K562 (cell line): ENCODE data around the gene FKBP8. TPM values are rescaled to one million over a fixed set of nuclear protein-coding genes. Genes with fewer than 3 reads are reported as not detected.

Source experiments
- BCLAF1 ChIP-seq, 2 experiments: fragments of 450-650 bp in 1 of 2; IDR thresholded peaks; 2 replicates each; pipeline ENCODE4 v1.6.1; 2011 to 2017; ENCODE audit warnings: low read depth in 2 of 2, antibody characterized with exemption in 1 of 2, borderline replicate concordance in 1 of 2, low read length in 1 of 2, mild to moderate bottlenecking in 1 of 2, mixed read lengths in 1 of 2; ENCODE audit not compliant: control insufficient read depth in 1 of 2
- E2F8 ChIP-seq: fragments of 450-650 bp; IDR thresholded peaks from 2 replicates; pipeline ENCODE4 v1.7.1; 2018; ENCODE audit warnings: mild to moderate bottlenecking, low read depth; ENCODE audit not compliant: partially characterized antibody
- FOSL1 ChIP-seq: fragments of 200-800 bp; sonication (Bioruptor generic); conservative IDR thresholded peaks from 2 replicates; pipeline ENCODE4 v1.6.1; 2016; ENCODE audit warnings: missing genetic modification characterization, missing compliant biosample characterization
- FOXJ2 ChIP-seq: fragments of 200-800 bp; sonication (Bioruptor generic); IDR thresholded peaks from 2 replicates; pipeline ENCODE4 v1.6.1; 2016; ENCODE audit warnings: missing genetic modification characterization, missing compliant biosample characterization
- HDAC8 ChIP-seq: fragments of 450-650 bp; IDR thresholded peaks from 2 replicates; pipeline ENCODE4 v1.6.1; 2016; ENCODE audit warnings: mild to moderate bottlenecking, missing genetic modification characterization, moderate library complexity, missing compliant biosample characterization
- HNRNPH1 ChIP-seq: fragments of 200-400 bp; formaldehyde crosslinking; optimal IDR thresholded peaks from 2 replicates; pipeline ENCODE3; 2017; ENCODE audit warnings: low read depth, mild to moderate bottlenecking, low read length, moderate library complexity
- NR2F6 ChIP-seq: fragments of 450-650 bp; formaldehyde crosslinking; IDR thresholded peaks from 2 replicates; pipeline ENCODE4 v1.4.0; 2020; ENCODE audit warnings: mild to moderate bottlenecking
- PHB2 ChIP-seq: fragments of 450-650 bp; IDR thresholded peaks from 2 replicates; pipeline ENCODE4 v1.6.1; 2017; ENCODE audit warnings: low read depth
- PHF20 ChIP-seq: fragments of 450-650 bp; IDR thresholded peaks from 2 replicates; pipeline ENCODE4 v1.6.1; 2018; ENCODE audit not compliant: partially characterized antibody
- POLR2H ChIP-seq: IDR thresholded peaks from 2 replicates; pipeline ENCODE4 v1.6.1; 2016; ENCODE audit warnings: missing genetic modification characterization, low read depth, mild to moderate bottlenecking, control low read depth, missing compliant biosample characterization, moderate library complexity
- PTRF ChIP-seq: fragments of 450-650 bp; IDR thresholded peaks from 2 replicates; pipeline ENCODE4 v1.6.1; 2016; ENCODE audit warnings: mild to moderate bottlenecking, missing genetic modification characterization, missing compliant biosample characterization
- RBM25 ChIP-seq: fragments of 200-400 bp; formaldehyde crosslinking; IDR thresholded peaks from 2 replicates; pipeline ENCODE4 v1.6.1; 2018; ENCODE audit warnings: low read length, low read depth, moderate library complexity; ENCODE audit not compliant: severe bottlenecking
- TBP ChIP-seq: optimal IDR thresholded peaks from 2 replicates; pipeline ENCODE3; 2011; ENCODE audit warnings: low read depth, low read length, improper control_type of control experiment
- TCF15 ChIP-seq: fragments of 250-450 bp; sonication (Bioruptor Pico); IDR thresholded peaks from 2 replicates; pipeline ENCODE4 v1.8.0; 2022; ENCODE audit warnings: moderate library complexity, mild to moderate bottlenecking, inconsistent platforms
- TEAD1 ChIP-seq, 2 experiments: fragments of 450-650 bp in 1 of 2; sonication (generic) in 1 of 2; formaldehyde crosslinking; IDR thresholded peaks; 2 replicates each; pipeline versions ENCODE4 v1.4.0 to v1.8.0; 2020 to 2022; ENCODE audit warnings: mild to moderate bottlenecking in 2 of 2, missing genetic modification reagents in 1 of 2
- ZBTB12 ChIP-seq: fragments of 250-450 bp; sonication (Bioruptor Pico); IDR thresholded peaks from 2 replicates; pipeline ENCODE4 v1.4.0; 2020
- ZEB2 ChIP-seq: fragments of 450-650 bp; IDR thresholded peaks from 2 replicates; pipeline ENCODE4 v1.6.1; 2016
- ZFPM2 ChIP-seq: fragments of 250-450 bp; sonication (Bioruptor Pico); IDR thresholded peaks from 2 replicates; pipeline ENCODE4 v1.5.1; 2022; ENCODE audit warnings: mild to moderate bottlenecking
- ZNF384 ChIP-seq: IDR thresholded peaks from 2 replicates; pipeline ENCODE4 v1.6.1; 2012; ENCODE audit warnings: low read depth, low read length, improper control_type of control experiment
- ZNF699 ChIP-seq: fragments of 250-450 bp; sonication (Bioruptor Pico); IDR thresholded peaks from 2 replicates; pipeline ENCODE4 v1.8.0; 2021; ENCODE audit warnings: mild to moderate bottlenecking, moderate library complexity; ENCODE audit not compliant: insufficient replicate concordance
- ZNF778 ChIP-seq: fragments of 450-650 bp; formaldehyde crosslinking; IDR thresholded peaks from 2 replicates; pipeline ENCODE4 v1.4.0; 2020; ENCODE audit warnings: mild to moderate bottlenecking, moderate library complexity
- polyA plus RNA-seq, 8 experiments: library from polyadenylated mRNA; depleted of rRNA in 4 of 8; stranded (reverse) in 5 of 8; unstranded in 3 of 8; fragments of >200 nt; fragmentation: Nextera tagmentation in 2 of 8; fragmentation: Illumina TruSeq in 1 of 8; extraction: Ambion mirVana in 2 of 8; extraction: Trizol in 1 of 8; gene quantifications; 2 replicates each; pipeline versions ENCODE4 v1.2.1 to v1.2.3, GENCODE V29; 2011 to 2014; ENCODE audit warnings: inconsistent platforms in 1 of 8, missing spikeins in 1 of 8
- total RNA-seq, 7 experiments: library from RNA; depleted of rRNA in 6 of 7; stranded (reverse); fragments of >200 nt in 6 of 7; fragmentation: Illumina TruSeq in 2 of 7; extraction: Trizol in 2 of 7; gene quantifications; 2 replicates each; pipeline versions ENCODE4 v1.2.1 to v1.2.3, GENCODE V29; 2011 to 2021; ENCODE audit warnings: low replicate concordance in 1 of 7

FKBP8 gene
- total and polyA plus RNA-seq, 9 of the 15 experiments (the other 6 are each of a cell fraction or from before 2014, with no cell fraction given), result 0.46 to 236 (median 104) TPM

GRCh38 chr19:18588611-18589379, 45.4 kb upstream of the FKBP8 start, which contains the start of gene REX1BD (continued):
- no peak for TF ChIP-seq E2F8
- peak; percentile 28 to 72; a peak in 2 of 4 replicates for TF ChIP-seq TEAD1 (CRISPR knock-in tag; IDR thresholded peaks at IDR 0.05)
- peak; percentile 70 for TF ChIP-seq TBP
- TF ChIP-seq POLR2H (tag), result peak; percentile 24; the same call in 1 of the 2 replicates
- peak; percentile 82 for TF ChIP-seq PHF20
- peak; percentile 100 for TF ChIP-seq RBM25
- no peak for TF ChIP-seq ZBTB12 (CRISPR knock-in tag)
- TF ChIP-seq ZFPM2, result no peak
- TF ChIP-seq HNRNPH1, result no peak
- no peak for TF ChIP-seq TCF15
- TF ChIP-seq ZNF384, result peak; percentile 44; the same call in 1 of the 2 replicates
- peak in 1 of 2 experiments; percentile 84; a peak in 1 of 4 replicates for TF ChIP-seq BCLAF1 (IDR thresholded peaks at IDR 0.05; ENCODE audit: borderline replicate concordance in 1 of 2, control insufficient read depth in 1 of 2, low read depth in 2 of 2, low read length in 1 of 2)
- TF ChIP-seq ZEB2, result no peak
- TF ChIP-seq HDAC8 (tag), result no peak
- no peak for TF ChIP-seq NR2F6 (CRISPR knock-in tag)
- no peak for TF ChIP-seq FOXJ2 (tag)
- TF ChIP-seq PTRF (tag), result no peak
- no peak for TF ChIP-seq PHB2
- peak; percentile 33; the same call in 1 of the 2 replicates for TF ChIP-seq FOSL1 (tag)
- TF ChIP-seq ZNF778 (CRISPR knock-in tag), result no peak
- no peak for TF ChIP-seq ZNF699
